ENCODE results near the gene GJB2. TPM values are rescaled to one million over a fixed set of nuclear protein-coding genes. Genes with fewer than 3 reads are reported as not detected.

Gene GJB2
- total and polyA plus RNA-seq, 2 experiments from 2014 or later, result 10.3 to 11.1 TPM

DNA sequence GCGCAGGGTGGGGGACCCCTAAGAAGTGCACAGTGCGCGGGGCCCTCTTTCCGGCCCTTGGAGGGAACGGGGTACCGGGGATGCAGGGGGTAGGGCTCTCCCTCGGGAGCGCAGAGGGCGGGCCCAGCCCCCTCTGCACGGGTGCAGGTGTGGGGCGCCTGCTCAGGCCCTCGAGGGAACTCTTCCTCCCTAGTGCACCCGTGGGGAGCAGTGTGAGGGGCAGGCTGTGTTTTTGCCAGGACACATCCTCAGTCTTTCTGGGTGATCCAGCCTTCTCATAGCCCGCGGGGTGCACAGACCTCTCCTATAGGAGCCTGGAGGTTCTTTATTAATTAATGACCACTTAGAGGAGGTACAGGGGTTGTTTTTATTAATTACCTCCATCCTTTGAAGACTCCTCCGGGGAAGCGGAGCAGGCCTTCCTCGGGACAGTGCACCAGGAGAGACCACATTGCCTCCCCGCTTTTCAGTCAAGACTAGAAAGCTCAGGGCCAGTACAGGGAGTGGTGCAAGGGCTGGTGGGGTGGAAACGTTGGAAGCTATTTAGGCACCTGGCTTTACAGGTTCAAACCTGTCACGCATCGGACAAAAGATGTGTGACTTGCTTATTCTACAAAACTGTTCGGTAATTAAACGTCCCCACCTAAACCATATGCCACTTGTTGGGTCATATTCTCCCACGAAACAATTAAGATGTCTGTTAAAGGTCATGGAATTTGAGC is 40.0 kb upstream of the GJB2 start:
- Histone ChIP-seq H3K36me3 (replicated peaks; ENCODE audit: insufficient read depth, low read depth) (no peaks in the 10 kb centered on the region), H3K79me2 (no peaks in the 10 kb centered on the region), H3K4me3 (peak overlapping the region; percentile 19), H4K20me1 (ENCODE audit: insufficient read depth, poor library complexity, severe bottlenecking) (no peaks in the 10 kb centered on the region), H3K9me2 (replicated peaks; ENCODE audit: insufficient read depth) (no peaks in the 10 kb centered on the region), H3K27me3 (peaks cover 46% of the 10 kb centered on the region), H3K27ac (no peak overlapping the region), H3K4me1 (ENCODE audit: insufficient read depth) (peaks cover 10% of the 10 kb centered on the region), H2AFZ (peak overlapping the region; percentile 49), H3K9me3 (ENCODE audit: low read depth) (no peaks in the 10 kb centered on the region), H3K4me2 (peak overlapping the region; percentile 97)
- no peak for TF ChIP-seq EZH2phosphoT487 (IDR thresholded peaks at IDR 0.05; ENCODE audit: low read depth, severe bottlenecking, unreplicated experiment)
- TF ChIP-seq EZH2 (IDR thresholded peaks at IDR 0.05; ENCODE audit: borderline replicate concordance), result no peak
- TF ChIP-seq, protein P1, sequence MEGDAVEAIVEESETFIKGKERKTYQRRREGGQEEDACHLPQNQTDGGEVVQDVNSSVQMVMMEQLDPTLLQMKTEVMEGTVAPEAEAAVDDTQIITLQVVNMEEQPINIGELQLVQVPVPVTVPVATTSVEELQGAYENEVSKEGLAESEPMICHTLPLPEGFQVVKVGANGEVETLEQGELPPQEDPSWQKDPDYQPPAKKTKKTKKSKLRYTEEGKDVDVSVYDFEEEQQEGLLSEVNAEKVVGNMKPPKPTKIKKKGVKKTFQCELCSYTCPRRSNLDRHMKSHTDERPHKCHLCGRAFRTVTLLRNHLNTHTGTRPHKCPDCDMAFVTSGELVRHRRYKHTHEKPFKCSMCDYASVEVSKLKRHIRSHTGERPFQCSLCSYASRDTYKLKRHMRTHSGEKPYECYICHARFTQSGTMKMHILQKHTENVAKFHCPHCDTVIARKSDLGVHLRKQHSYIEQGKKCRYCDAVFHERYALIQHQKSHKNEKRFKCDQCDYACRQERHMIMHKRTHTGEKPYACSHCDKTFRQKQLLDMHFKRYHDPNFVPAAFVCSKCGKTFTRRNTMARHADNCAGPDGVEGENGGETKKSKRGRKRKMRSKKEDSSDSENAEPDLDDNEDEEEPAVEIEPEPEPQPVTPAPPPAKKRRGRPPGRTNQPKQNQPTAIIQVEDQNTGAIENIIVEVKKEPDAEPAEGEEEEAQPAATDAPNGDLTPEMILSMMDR (IDR thresholded peaks at IDR 0.05; ENCODE audit: poor library complexity), result no peak
- DNase-seq (ENCODE audit: low spot score), result no peak
- 55% methylated on average over 18 of the region's 25 CpGs for WGBS (ENCODE audit: low lambda C conversion rate, missing lambda C conversion rate)

DNA sequence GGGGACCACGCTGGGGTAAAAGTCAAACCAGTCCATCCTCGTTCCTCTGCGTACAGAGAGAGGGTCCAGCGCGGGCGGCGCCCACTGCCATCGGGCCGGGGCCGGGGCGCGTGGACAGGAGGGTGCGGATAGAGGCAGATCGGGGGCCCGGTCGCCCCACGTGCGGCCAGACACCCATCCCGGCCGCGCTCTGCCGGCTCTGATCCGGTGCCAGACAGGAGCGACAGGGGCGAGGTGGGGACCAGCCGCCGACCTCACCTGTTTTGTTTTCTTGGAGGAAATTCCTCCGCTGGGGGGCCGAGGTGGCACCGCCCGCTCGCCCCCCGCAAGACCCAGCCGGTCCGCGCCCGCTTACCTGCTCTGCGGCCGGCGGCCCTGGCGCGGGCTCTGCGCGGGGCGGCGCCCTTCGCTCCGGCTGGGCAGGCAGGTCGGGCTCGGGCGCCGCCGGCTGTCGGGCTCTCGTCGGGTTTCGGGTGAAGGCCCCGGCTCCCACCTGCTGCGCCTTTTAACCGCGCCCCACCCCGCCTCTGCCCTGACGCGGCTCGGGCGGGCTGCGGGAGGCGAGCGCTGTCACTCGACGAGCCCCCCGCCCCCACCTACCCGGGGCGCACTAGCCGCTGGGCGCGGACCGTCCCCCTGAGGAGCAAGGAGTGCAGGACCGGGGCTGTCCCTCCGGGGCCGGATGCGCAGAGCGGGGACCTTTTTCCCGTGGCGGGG is 39.3 kb upstream of the GJB2 start, which contains the start of gene GJB6:
GJB6 (minus strand) TSS at position 481 of the 717 bp plus-strand sequence. CDS start 8,839 bp downstream, outside the sequence.
- peak within 1 kb of the TSS; percentile 49 for H2AFZ ChIP-seq
- peak; percentile 52 for DNase-seq (ENCODE audit: low spot score)
- no peaks in the 10 kb centered on the region for H3K79me2 ChIP-seq
- TF ChIP-seq, protein P1 (IDR thresholded peaks at IDR 0.05; ENCODE audit: poor library complexity), result no peak
- TF ChIP-seq EZH2 (IDR thresholded peaks at IDR 0.05; ENCODE audit: borderline replicate concordance), result peak; percentile 95
- peak; percentile 15 for TF ChIP-seq EZH2phosphoT487 (IDR thresholded peaks at IDR 0.05; ENCODE audit: low read depth, severe bottlenecking, unreplicated experiment)
- H3K36me3 ChIP-seq (replicated peaks; ENCODE audit: insufficient read depth, low read depth), result no peaks in the 10 kb centered on the region
- H4K20me1 ChIP-seq (ENCODE audit: insufficient read depth, poor library complexity, severe bottlenecking), result no peaks in the 10 kb centered on the region
- H3K4me3 ChIP-seq, result peak within 1 kb of the TSS; percentile 19
- no peaks in the 10 kb centered on the region for H3K9me3 ChIP-seq (ENCODE audit: low read depth)
- no peak within 1 kb of the TSS for H3K27ac ChIP-seq
- H3K4me2 ChIP-seq, result peak within 1 kb of the TSS; percentile 97
- WGBS (ENCODE audit: low lambda C conversion rate, missing lambda C conversion rate), result 2% methylated on average over 65 of the region's 85 CpGs
- peaks cover 46% of the 10 kb centered on the region for H3K27me3 ChIP-seq
- peaks cover 10% of the 10 kb centered on the region for H3K4me1 ChIP-seq (ENCODE audit: insufficient read depth)
- no peaks in the 10 kb centered on the region for H3K9me2 ChIP-seq (replicated peaks; ENCODE audit: insufficient read depth)

- H3K27me3 ChIP-seq, result peaks cover 46% of the 10 kb centered on the region
- peak overlapping the region; percentile 49 for H2AFZ ChIP-seq
- peak overlapping the region; percentile 97 for H3K4me2 ChIP-seq
- TF ChIP-seq EZH2 (IDR thresholded peaks at IDR 0.05; ENCODE audit: borderline replicate concordance), result no peak
- peak; percentile 46 for TF ChIP-seq EZH2phosphoT487 (IDR thresholded peaks at IDR 0.05; ENCODE audit: low read depth, severe bottlenecking, unreplicated experiment)
- H3K9me3 ChIP-seq (ENCODE audit: low read depth), result no peaks in the 10 kb centered on the region
- no peaks in the 10 kb centered on the region for H3K79me2 ChIP-seq
- no peaks in the 10 kb centered on the region for H4K20me1 ChIP-seq (ENCODE audit: insufficient read depth, poor library complexity, severe bottlenecking)
- H3K4me1 ChIP-seq (ENCODE audit: insufficient read depth), result peaks cover 10% of the 10 kb centered on the region
- no peak overlapping the region for H3K27ac ChIP-seq
- WGBS (ENCODE audit: low lambda C conversion rate, missing lambda C conversion rate), result 19% methylated on average over 30 of the region's 30 CpGs
- H3K4me3 ChIP-seq, result peak overlapping the region; percentile 19
- H3K36me3 ChIP-seq (replicated peaks; ENCODE audit: insufficient read depth, low read depth), result no peaks in the 10 kb centered on the region
- no peaks in the 10 kb centered on the region for H3K9me2 ChIP-seq (replicated peaks; ENCODE audit: insufficient read depth)
- no peak for DNase-seq (ENCODE audit: low spot score)
Measured at GRCh38 chr13:20230913-20231838, 38.4 kb upstream of the GJB2 start.

Data from hepatocyte (in vitro differentiated cells).